ENCODE data around the gene ZNF878.
A peak's percentile ranks its signal among the peaks of the same experiment; 100 is the strongest.

Gene ZNF878

GRCh38 chr19:12034620-12035019, 18.1 kb downstream of the ZNF878 start:
- no peak for DNase-seq

GRCh38 chr19:12034198-12034597, 18.6 kb downstream of the ZNF878 start:
- no peak for DNase-seq

GRCh38 chr19:12015753-12016116, 37.0 kb downstream of the ZNF878 start:
- no peak for DNase-seq

GRCh38 chr19:12015015-12015752, 37.6 kb downstream of the ZNF878 start:
- DNase-seq = no peak

GRCh38 chr19:12000152-12000981, 52.4 kb downstream of the ZNF878 start:
- peak in 1 of 5 donors; percentile 61 for DNase-seq

GRCh38 chr19:11995174-11995573, 57.6 kb downstream of the ZNF878 start:
- DNase-seq = no peak
